Heart right ventricle (tissue), 16 donors: Measurements from ENCODE around the gene REEP2. TPM values are rescaled to one million over a fixed set of nuclear protein-coding genes. Genes with fewer than 3 reads are reported as not detected.
"Not testable (repeated sequence)": the region's sequence is repeated elsewhere in the genome, so short reads cannot be mapped to it uniquely, and the experiment has no call there.

Experiments
- ATAC-seq, 8 donors: fragments of 200-7000 bp; cut with Tn5 transposase; one replicate each; pipeline ENCODE4 v1.9.1; 2020; ENCODE audit warnings: mild to moderate bottlenecking in 8 of 8, moderate library complexity in 8 of 8, moderate number of reproducible peaks in 1 of 8
- DNase-seq, 2 donors: peaks; one replicate each; pipeline ENCODE4 v3.0.0-alpha.2; 2020
- H3K27ac ChIP-seq, 10 donors: fragments of 200-600 bp; sonication (generic) in 2 of 10; one replicate each; pipeline versions ENCODE4 v1.5.0 to v1.8.0; 2020 to 2022; ENCODE audit warnings: mild to moderate bottlenecking in 3 of 10
- H3K27me3 ChIP-seq, 7 donors: fragments of 200-600 bp; one replicate each; pipeline ENCODE4 v1.8.0; 2021 to 2022; ENCODE audit warnings: mild to moderate bottlenecking in 2 of 7
- H3K36me3 ChIP-seq, 9 donors: fragments of 200-600 bp; sonication (generic) in 1 of 9; one replicate each; pipeline versions ENCODE4 v1.5.0 to v1.8.0; 2020 to 2022; ENCODE audit warnings: mild to moderate bottlenecking in 2 of 9
- H3K4me1 ChIP-seq, 9 donors: fragments of 200-600 bp; sonication (generic) in 1 of 9; one replicate each; pipeline versions ENCODE4 v1.5.0 to v1.8.0; 2020 to 2022; ENCODE audit warnings: mild to moderate bottlenecking in 4 of 9
- H3K4me3 ChIP-seq, 10 donors: fragments of 200-600 bp; sonication (generic) in 2 of 10; one replicate each; pipeline versions ENCODE4 v1.5.0 to v1.8.0; 2020 to 2022; ENCODE audit warnings: mild to moderate bottlenecking in 7 of 10, moderate library complexity in 2 of 10
- H3K9me3 ChIP-seq, 11 donors: fragments of 200-600 bp in 10 of 11; sonication (generic) in 2 of 11; one replicate each; pipeline versions ENCODE4 v1.5.0 to v1.8.0; 2013 to 2022; ENCODE audit warnings: mild to moderate bottlenecking in 2 of 11, control low read depth in 1 of 11, moderate library complexity in 1 of 11
- CTCF ChIP-seq, 9 donors: fragments of 200-600 bp; sonication (generic) in 2 of 9; IDR thresholded peaks; one replicate each; pipeline versions ENCODE4 v1.5.0 to v1.8.0; 2021 to 2022; ENCODE audit warnings: antibody characterized with exemption in 9 of 9, mild to moderate bottlenecking in 5 of 9, moderate library complexity in 1 of 9
- WGBS, 2 donors: extraction: QIAGEN DNeasy Blood & Tissue Kit; methylation state at CpG; one replicate each; pipeline ENCODE4 v1.1.7; 2013; ENCODE audit warnings: inconsistent platforms in 1 of 2; 5-methylcytosine and 5-hydroxymethylcytosine counted together
- intact Hi-C, 10 donors: fragments of 100-400 bp; cut with DNase I; formaldehyde crosslinking; loops; one replicate each; pipeline versions ENCODE4 v1.11.1 to v1.14.2; 2022
- long read RNA-seq, 3 donors: library from polyadenylated mRNA; unstranded; transcript quantifications; one replicate each; pipeline ENCODE4 v2.0.0, GENCODE V29; 2020 to 2021
- polyA plus RNA-seq, 2 donors: library from polyadenylated mRNA; stranded (reverse); fragments of 200-250 nt; gene quantifications; one replicate each; pipeline ENCODE4 v1.2.3, GENCODE V29; 2013
- total RNA-seq, 10 donors: library from RNA; stranded (reverse); fragmentation: NEBNext Ultra II Directional in 3 of 10; extraction: Animal tissue kit (Norgen Biotek cat#: 25700) in 3 of 10; gene quantifications; one replicate each; pipeline versions ENCODE4 v1.2.1 to v1.2.4, GENCODE V29; 2021 to 2023
- donor health status: Arrhythmogenic right ventricular cardiomyopathy.
- donor health status: ischemic (EF 13 %, LVEDD 7.1; RV severe dilation, severe dysfunction).
- donor health status: healthy with polysubstance abuse.
- donor health status: DM: no; HTN: yes; CAD: no.
- donor health status: DM: no; HTN: no; CAD: no.
- donor health status: ischemic (EF 25% LVEDD 6.9; RV normal size, moderate dysfunction).
- donor health status: ischemic (EF 25% LVEDD 5.7; RV mildly dilated, moderate dysfunction).
- donor health status: healthy.
- donor health status: DM: yes; HTN: yes; CAD: no.
- donor health status: Ischemic cardiomyopathy.
- donor health status: ischemic (EF 35%, LVEDD 5.7; RV mildly dilated, moderate dysfunction).
- donor health status: nonischemic (EF 11% LVEDD 7.7; RV severe dilation, severe dysfunction).
- donor health status: DM: yes; HTN: yes; CAD: no.
- donor health status: PGD.
- donor health status: ischemic (EF 29% LVEDD 5.4; RV normal size, mild dysfunction).
- donor health status: nonischemic (EF 23%, LVEDD 6.1; RV moderate dilation, normal function).

Gene REEP2
- 10 to 100 TPM in 2 of 10 donors, 1 to 10 TPM in 8; 2.0 to 17.3 (median 8.0) TPM for total RNA-seq
- 10 to 100 TPM in 1 of 2 donors, 1 to 10 TPM in 1; 2.3 to 10.8 TPM for polyA plus RNA-seq
- long read RNA-seq, donor 1, transcript REEP2-202 (8 exons, 2,170 nt): major isoform, 9 of 16 reads
- long read RNA-seq, donor 1, partial matches to known transcripts: 2 of 16 reads
- long read RNA-seq, donor 1, other reads (novel, unspliced or antisense): 4 of 16 reads
- long read RNA-seq, donor 2, transcript REEP2-202 (8 exons, 2,170 nt): major isoform, 25 of 40 reads
- long read RNA-seq, donor 2, partial matches to known transcripts: 2 of 40 reads
- long read RNA-seq, donor 2, other reads (novel, unspliced or antisense): 8 of 40 reads
- long read RNA-seq, donor 3, partial matches to known transcripts: 0 of 4 reads
- long read RNA-seq, donor 3, other reads (novel, unspliced or antisense): 0 of 4 reads

- TF ChIP-seq CTCF (IDR thresholded peaks at IDR 0.05): peak in 2 of 9 donors; percentile 7 to 9
- DNase-seq: peak in 1 of 2 donors; percentile 41
- intact Hi-C loops: no loop called here
- peak within 1 kb of the TSS; percentile 29 to 62 (median 52) for H3K4me3 ChIP-seq
- H3K4me1 ChIP-seq: peaks cover 0 to 43% (median 23%) of the 10 kb centered on the region in 9 donors
- no peaks in the 10 kb centered on the region for H3K9me3 ChIP-seq
- peaks cover 0 to 34% (median 21%) of the 10 kb centered on the region in 9 donors for H3K36me3 ChIP-seq
- peaks cover 0 to 6% (median 0%) of the 10 kb centered on the region in 7 donors for H3K27me3 ChIP-seq
- 0 to 1% methylated on average over 49 to 65 of the region's 65 CpGs for WGBS, 2 donors
- peak; percentile 42 to 72 (median 57) for ATAC-seq
- peak within 1 kb of the TSS in 4 of 10 donors; percentile 18 to 67 (median 32) for H3K27ac ChIP-seq
Observed at GRCh38 chr5:138438724-138439476, at the start of gene REEP2. Gene REEP2, plus strand, starts transcription at chr5:138439057. Its CDS starts 152 bp downstream, at chr5:138439209.

GRCh38 chr5:138389332-138389731, 49.5 kb upstream of the REEP2 start:
- H3K27ac ChIP-seq: no peak overlapping the region
- no peak for TF ChIP-seq CTCF (IDR thresholded peaks at IDR 0.05)
- no peaks in the 10 kb centered on the region for H3K27me3 ChIP-seq
- H3K36me3 ChIP-seq: peaks cover 0 to 98% (median 49%) of the 10 kb centered on the region in 9 donors
- no peaks in the 10 kb centered on the region for H3K9me3 ChIP-seq
- peaks cover 0 to 34% (median 10%) of the 10 kb centered on the region in 9 donors for H3K4me1 ChIP-seq
- WGBS, 2 donors: 96 to 97% methylated on average over 3 of the region's 3 CpGs
- H3K4me3 ChIP-seq: no peak overlapping the region
- intact Hi-C loops: no loop called here
- ATAC-seq: no peak
- DNase-seq: no peak

- H3K36me3 ChIP-seq: peaks cover 0 to 98% (median 47%) of the 10 kb centered on the region in 9 donors
- intact Hi-C loops: loop anchor here in 1 of 10 donors (5.0 kb wide), 1 partner anchor 33 kb away; no protein-coding TSS in a partner anchor
- ATAC-seq: not testable (repeated sequence)
Observed at GRCh38 chr5:138389911-138390310, 48.9 kb upstream of the REEP2 start.

GRCh38 chr5:138391859-138392386, 46.9 kb upstream of the REEP2 start:
- no peak for TF ChIP-seq CTCF (IDR thresholded peaks at IDR 0.05)
- H3K27ac ChIP-seq: peak overlapping the region; percentile 50 to 86 (median 78)
- H3K4me3 ChIP-seq: peak overlapping the region in 2 of 10 donors; percentile 13 to 15
- intact Hi-C loops: loop anchor here in 1 of 10 donors (5.0 kb wide), 1 partner anchor 35 kb away; no protein-coding TSS in a partner anchor
- 39 to 63% methylated on average over 9 of the region's 9 CpGs for WGBS, 2 donors
- ATAC-seq: peak; percentile 82 to 98 (median 94)
- H3K4me1 ChIP-seq: peaks cover 0 to 34% (median 9%) of the 10 kb centered on the region in 9 donors
- H3K36me3 ChIP-seq: peaks cover 0 to 98% (median 43%) of the 10 kb centered on the region in 9 donors
- H3K27me3 ChIP-seq: no peaks in the 10 kb centered on the region
- no peaks in the 10 kb centered on the region for H3K9me3 ChIP-seq
- peak; percentile 37 to 57 for DNase-seq

More at GRCh38 chr5:138389911-138390310, 48.9 kb upstream of the REEP2 start:
- H3K4me3 ChIP-seq, H3K27me3 ChIP-seq, DNase-seq, H3K27ac ChIP-seq, H3K9me3 ChIP-seq: not testable (repeated sequence)
- peaks cover 0 to 34% (median 10%) of the 10 kb centered on the region in 9 donors for H3K4me1 ChIP-seq
- WGBS, 2 donors: 95 to 97% methylated on average over 10 of the region's 10 CpGs
